Stimulated activated CD8-positive, alpha-beta memory T cell treated with anti-CD3 and anti-CD28 coated beads, Interleukin-7, amount 100 ng/mL, for 24 hours (primary cell): Measurements from ENCODE around the gene ABCC4.

Experiments used
- DNase-seq: peaks from one replicate; pipeline ENCODE4 v3.0.0-alpha.2; 2020; ENCODE audit warnings: low read depth

ABCC4 gene, protein sequence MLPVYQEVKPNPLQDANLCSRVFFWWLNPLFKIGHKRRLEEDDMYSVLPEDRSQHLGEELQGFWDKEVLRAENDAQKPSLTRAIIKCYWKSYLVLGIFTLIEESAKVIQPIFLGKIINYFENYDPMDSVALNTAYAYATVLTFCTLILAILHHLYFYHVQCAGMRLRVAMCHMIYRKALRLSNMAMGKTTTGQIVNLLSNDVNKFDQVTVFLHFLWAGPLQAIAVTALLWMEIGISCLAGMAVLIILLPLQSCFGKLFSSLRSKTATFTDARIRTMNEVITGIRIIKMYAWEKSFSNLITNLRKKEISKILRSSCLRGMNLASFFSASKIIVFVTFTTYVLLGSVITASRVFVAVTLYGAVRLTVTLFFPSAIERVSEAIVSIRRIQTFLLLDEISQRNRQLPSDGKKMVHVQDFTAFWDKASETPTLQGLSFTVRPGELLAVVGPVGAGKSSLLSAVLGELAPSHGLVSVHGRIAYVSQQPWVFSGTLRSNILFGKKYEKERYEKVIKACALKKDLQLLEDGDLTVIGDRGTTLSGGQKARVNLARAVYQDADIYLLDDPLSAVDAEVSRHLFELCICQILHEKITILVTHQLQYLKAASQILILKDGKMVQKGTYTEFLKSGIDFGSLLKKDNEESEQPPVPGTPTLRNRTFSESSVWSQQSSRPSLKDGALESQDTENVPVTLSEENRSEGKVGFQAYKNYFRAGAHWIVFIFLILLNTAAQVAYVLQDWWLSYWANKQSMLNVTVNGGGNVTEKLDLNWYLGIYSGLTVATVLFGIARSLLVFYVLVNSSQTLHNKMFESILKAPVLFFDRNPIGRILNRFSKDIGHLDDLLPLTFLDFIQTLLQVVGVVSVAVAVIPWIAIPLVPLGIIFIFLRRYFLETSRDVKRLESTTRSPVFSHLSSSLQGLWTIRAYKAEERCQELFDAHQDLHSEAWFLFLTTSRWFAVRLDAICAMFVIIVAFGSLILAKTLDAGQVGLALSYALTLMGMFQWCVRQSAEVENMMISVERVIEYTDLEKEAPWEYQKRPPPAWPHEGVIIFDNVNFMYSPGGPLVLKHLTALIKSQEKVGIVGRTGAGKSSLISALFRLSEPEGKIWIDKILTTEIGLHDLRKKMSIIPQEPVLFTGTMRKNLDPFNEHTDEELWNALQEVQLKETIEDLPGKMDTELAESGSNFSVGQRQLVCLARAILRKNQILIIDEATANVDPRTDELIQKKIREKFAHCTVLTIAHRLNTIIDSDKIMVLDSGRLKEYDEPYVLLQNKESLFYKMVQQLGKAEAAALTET (N-terminal part only)

DNA sequence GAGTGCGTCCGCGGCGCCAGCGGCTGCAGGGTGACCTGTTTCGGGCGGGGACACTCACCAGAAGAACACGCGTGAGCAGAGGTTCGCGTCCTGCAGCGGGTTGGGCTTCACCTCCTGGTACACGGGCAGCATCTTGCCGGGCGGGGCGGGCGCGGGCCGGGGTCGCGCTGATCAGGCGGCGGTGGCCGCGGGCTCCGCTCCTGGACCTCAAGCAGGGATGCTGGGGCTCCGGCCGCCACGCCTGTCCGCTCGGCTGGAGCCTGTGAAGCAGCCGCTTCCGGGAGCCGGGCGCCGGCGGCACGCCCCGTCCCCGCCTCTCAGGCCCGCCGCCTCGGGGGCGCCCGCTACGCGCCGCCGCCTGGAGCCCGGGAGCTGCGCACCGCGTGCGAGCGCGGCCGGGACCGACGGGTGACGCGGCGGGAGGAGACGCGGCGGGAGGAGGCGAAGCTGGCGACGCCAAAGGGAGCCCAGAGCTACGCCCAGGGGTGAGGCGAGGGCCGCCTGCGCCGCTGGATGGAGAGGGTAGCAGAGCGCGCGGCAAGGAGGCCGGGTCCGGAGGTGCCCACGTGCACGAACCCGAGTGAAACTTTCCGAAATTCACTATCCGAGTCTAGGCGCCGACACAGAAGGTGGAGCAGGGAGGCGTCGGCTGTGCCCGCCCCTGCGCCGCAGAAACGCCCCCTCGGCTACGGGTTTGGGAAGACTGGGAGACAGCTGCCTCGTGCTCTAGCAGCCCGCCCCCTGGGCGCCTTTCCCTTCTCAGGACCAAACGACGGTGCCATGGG lies at the start of gene ABCC4:
ABCC4 (minus strand) TSS at position 269 of the 785 bp plus-strand sequence; CDS start at position 132, 137 bp downstream.
- DNase-seq = peak; percentile 20

DNA sequence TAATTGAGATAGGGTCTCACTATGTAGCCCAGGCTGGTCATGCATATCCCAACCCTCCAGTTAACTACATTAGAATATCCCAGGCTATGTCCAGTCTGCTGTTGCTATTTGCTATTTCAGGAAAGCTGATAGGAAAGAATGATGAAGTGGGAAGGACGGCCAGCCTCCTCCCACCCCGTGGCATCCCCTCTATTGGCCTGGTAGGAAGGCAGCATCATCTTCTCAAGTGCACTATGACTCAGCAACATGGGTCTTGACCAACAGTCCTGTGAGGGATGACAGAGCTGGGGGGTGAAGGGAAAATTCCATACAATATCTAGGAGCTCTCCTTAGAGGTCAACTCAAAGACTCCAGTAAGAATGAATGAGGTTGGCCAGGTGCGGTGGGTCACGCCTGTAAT lies 48.0 kb upstream of the ABCC4 start:
- no peak for DNase-seq

DNA sequence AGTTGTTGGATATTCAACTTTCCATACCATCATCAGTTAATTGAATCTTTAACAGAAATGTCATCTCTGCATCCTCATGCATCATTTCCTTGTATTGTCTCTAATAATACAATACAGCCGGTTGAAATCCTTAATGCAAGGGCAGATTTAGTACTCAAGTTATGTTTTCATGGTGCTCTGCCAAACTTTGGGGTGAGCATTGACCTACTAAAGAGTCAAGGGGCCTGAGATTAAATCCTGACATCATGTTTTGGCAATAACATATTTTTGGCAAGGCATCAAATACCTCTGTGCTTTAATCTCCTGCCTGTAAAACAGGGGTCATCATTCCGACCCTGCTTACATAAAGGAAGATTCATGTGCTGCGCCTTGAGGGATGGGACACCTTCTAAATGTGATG lies 42.7 kb upstream of the ABCC4 start:
- no peak for DNase-seq

DNA sequence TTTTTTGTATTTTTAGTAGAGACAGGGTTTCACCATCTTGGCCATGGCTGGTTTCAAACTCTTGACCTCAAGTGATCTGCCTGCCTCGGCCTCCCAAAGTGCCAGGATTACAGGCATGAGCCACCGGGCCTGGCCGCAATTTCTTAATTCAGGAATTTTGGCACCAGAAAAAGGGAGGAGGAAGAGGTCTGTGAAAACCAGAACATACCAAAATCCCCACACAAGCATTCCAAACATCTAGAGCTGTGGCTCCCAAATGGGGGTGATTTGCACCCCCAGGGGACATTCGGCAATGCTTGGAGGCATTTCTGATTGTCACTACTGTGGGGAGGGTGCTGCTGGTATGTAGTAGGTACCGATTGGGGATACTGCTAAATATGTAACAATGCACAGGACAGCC lies 40.2 kb upstream of the ABCC4 start:
- no peak for DNase-seq

DNA sequence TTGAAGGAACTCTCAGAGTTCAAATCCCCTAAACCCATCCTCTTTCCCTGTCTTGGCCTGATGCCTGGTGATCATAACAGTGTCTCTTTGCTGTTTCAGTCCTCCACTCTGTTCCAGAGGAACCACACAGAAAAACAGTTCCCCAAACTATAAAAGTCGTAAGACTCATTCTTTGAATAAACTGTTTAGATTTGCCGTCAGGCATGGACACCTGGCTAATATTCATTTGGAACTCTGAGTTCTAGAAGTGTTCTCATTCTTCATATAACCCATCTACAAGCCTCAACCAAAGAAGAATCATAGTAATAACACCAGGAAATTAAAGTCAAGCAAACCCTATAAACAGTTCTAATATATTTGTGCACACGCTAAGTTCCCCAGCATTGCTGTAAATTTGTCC lies 37.7 kb upstream of the ABCC4 start:
- DNase-seq = no peak

DNA sequence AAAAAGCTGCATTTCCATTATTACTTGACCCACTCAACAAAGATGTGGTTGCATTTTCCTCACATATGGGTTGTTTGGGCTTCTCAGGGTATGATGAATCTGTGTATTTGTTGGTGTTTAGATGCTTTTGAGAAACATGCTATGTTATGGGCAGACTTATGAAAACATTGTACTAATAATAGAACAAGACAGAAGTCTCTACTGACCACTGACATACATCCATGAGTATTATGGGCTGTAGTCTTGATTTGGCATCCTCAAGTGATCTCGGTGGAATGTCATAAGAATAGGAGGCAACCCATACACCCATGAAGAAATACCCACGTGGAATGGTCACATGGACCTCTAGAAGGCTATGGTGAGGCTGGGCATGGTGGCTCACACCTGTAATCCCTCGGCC lies 36.3 kb upstream of the ABCC4 start:
- no peak for DNase-seq

DNA sequence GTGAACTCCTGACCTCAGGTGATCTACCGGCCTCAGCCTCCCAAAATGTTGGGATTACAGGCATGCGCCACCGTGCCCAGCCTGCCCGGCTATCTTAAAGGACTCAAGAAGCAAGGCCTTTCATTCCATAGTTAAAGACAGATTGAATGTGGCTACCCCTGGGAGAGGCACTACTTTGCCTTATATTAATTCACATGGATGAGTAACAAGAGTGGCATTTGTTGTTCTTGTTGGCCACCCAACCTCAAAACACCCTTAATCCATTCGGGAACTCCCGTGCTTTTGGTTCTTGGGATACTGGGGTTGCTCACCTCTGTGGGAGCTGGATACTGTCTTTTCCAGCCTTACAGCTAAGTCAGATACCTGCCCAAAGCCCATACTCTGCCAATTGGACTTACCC lies 34.4 kb upstream of the ABCC4 start:
- no peak for DNase-seq

DNA sequence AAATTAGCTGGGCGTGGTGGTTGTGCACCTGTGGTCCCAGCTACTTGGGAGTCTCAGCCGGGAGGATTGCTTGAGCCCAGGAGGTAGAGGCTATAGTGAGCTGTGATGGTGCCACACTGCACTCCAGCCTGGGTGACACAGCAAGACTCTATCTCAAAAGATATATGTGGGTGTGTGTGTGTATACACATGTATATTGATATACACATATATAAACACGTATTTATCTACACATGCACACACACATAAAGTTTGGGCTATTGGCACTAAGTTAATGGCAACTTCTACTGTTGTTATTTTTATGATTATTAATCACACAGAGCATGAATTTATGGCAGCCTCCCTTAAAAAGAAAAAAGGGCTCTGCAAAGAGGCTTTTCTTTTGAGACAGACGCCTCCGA lies 27.1 kb upstream of the ABCC4 start:
- DNase-seq = no peak

DNA sequence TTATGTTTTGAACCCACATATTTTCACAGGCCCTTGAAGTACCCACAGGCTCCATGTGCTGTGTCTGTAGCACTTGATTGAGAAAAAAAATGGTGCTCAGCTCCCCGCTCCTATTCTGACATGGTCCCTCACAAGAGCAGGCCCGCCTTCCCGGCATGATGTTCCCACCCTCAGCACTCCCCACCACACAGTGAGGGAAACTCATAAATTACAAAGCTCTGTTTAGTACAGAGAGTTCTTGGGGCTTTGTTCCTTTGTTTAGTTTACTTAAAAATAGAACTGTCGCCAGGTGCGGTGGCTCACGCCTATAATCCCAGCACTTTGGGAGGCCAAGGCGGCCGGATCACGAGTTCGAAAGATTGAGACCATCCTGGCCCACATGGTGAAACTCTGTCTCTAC lies 25.9 kb upstream of the ABCC4 start:
- DNase-seq = no peak

DNA sequence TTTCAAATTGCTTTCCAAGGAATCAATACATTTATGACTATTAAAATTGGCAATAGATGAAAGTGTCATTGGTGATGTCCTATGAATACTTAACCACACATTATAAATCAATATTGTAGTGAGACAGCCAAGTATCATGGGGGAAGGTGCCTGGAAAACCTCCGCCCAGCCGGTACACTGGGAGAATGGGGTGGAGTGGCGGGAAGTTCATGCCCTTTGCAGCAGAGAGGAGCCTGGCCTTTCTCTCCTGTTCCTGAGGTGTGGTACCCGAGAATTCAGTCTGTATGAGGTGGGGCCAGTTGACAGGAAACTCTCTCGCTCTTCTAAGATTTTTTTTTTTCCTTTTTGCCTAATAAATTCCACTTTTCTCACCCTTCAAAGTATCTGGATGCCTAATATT lies 25.4 kb upstream of the ABCC4 start:
- DNase-seq = no peak

DNA sequence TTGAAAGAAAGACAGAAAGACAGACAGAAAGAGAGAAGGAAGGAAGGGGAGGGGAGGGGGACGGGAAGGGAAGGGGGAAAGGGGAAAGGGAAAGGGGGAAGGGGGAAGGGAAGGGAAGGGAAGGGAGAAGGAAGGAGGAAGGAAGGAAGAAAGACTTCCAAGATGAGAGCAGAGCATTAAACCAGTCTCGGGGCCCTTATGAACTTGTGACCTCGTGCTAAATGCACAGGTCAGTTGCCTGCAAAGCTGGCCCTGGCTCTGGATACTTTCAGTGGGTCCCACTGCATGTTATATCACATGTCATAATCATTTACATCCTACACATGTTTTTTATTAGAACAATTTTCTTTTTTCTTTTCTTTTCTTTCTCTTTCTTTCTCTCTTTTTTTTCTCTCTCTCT lies 24.2 kb upstream of the ABCC4 start:
- DNase-seq = no peak

DNA sequence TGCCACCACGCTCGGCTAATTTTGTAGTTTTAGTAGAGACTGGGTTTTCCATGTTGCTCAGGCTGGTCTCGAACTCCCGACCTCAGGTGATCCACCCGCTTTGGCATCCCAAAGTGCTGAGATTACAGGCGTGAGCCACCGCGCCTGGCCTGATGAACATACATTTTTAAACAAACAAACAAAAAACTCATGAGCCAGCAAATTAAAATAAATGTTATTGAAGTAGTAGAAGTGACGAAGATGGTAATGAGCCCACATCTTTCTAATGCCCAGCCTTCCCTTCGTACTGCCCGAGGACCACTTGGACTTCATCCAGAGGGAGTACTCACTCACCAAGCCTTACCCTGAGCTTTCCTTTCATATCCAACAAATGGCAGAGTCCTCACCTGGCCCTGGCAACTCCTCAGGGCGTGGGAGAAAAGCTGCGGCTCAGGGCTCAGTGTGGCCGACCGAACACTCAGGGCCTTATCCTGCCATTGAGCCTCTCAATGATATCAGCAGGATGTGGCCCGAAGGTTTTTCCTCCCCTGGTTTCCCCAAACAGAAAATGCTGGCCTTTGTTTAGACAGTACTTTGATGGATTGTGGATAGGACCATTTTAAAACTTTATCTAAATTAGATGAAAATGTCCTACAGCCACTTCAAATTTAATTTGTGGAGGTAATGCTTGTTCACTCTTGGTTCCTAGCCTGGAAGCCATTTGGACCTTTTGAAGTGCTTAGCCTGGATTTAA lies 22.8 kb upstream of the ABCC4 start:
- no peak for DNase-seq

DNA sequence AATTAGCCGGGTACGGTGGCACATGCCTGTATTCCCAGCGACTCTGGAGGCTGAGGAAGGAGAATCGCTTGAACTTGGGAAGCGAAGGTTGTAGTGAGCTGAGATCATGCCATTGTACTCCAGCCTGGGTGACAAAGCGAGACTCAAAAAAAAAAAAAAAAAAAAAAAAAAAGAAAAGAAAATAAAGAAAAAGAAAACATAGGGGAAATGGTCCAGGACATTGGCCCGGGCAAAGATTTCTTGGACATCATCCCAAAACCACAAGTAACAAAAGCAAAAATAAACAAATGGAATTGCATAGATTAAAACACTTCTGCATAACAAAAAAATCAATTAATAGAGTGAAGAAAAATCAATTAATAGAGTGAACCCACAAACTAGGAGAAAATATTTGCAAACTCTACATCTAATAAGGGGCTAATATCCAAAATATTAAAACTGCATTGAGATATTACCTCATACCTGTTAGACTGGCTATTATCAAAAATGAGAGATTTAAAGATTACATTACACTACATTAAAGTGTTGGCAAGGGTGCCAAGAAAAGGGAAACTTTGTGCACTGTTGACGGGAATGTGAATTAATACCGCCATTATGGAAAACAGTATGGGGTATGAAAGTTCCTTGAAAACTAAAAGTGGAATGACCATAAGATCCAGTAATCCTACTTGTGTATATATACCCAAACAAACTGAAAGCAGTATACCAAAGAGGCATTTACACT lies 18.5 kb upstream of the ABCC4 start:
- DNase-seq = no peak

DNA sequence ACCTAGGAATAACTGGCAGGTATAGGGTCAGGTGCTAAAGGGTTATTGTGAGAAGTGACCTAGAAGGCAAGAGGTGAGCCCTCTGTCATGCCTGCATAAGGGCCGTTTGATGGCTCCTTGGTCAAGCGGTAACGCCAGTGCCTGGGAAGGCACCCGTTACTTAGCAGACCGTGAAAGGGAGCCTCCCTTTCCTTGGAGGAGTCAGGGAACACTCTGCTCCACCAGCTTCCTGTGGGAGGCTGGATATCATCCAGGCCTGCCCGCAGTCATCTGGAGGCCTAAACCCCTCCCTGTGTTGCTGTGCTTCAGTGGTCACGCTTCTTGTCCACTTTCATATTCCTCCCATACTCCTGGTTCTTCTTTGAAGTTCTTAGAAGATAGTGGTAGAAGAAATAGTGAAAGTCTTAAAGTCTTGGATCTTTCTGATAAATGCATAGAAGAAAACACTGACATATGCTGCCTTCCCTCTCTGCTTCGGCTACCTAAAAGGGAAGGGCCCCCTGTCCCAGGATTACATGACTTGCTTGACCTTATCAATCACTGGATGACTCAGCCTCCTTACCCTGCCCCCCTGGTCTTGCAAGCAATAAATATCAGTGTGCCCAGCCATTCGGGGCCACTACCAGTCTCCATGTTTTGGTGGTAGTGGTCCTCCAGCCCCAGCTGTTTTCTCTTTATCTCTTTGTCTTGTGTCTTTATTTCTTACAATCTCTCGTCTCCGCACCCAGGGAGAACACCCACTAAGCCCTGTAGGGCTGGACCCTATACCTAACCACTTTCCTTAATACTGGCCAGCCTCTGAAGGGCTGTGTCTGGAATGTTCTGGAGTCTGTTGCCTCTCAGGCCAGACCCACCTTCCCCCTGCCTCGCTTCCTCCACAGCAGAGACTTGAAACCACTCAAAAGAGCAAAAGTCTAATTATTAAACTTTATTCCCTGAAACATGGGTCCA lies 16.1 kb upstream of the ABCC4 start:
- no peak for DNase-seq

DNA sequence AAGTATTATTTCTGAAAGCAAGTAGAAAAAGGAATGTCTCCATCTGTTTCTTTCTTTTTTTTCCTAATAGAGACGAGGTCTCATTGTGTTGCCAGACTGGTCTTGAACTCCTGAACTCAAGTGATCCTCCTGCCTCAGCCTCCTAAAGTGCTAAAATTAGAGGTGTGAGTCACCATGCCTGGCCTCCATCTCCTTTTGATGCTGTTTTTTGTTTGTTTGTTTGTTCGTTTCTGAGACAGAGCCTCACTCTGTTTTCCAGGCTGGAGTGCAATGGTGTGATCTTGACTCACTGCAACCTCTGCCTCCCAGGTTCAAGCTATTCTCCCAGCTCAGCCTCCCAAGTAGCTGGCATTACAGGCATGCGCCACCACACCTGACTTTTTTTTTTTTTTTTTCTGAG lies 14.5 kb upstream of the ABCC4 start:
- DNase-seq = no peak

DNA sequence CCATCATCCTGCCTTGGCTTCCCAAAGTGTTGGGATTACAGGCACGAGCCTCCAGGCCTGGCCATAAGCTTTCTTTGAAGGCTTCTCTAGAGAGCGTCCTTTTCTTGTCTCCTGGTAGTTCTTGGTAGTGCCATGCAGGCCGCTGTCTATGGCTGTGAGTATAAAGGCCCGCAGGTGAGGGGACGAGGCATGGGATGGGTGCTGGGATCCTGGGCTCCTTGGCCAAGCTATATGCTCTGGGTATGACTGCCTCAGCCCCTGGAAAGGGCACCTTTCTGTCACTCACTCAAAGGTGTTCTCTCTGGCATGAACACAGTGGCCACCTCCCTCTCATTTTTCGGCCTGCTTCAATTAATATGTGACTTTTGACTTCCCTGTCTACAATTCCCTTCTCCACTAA lies 6.3 kb upstream of the ABCC4 start:
- DNase-seq = no peak

DNA sequence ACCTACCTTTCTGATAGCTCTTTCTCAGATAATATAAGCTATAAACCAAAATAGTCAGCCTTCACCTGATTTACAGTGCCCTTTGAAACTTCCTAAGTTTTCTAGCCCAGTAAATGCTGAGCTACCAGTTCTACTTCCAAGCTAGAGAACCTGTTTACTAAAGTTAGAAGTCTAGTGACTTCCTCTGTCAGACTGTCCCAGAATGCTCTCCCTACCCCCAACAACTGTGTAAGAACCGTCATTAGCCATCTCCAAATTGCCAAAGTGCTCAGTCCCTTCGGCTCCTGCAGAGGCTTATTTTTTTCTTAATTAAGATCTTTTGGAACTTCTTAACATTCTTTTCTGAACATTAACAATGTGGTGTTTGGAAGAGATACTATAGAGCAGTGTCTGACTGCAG lies 3.2 kb upstream of the ABCC4 start:
- DNase-seq = no peak

DNA sequence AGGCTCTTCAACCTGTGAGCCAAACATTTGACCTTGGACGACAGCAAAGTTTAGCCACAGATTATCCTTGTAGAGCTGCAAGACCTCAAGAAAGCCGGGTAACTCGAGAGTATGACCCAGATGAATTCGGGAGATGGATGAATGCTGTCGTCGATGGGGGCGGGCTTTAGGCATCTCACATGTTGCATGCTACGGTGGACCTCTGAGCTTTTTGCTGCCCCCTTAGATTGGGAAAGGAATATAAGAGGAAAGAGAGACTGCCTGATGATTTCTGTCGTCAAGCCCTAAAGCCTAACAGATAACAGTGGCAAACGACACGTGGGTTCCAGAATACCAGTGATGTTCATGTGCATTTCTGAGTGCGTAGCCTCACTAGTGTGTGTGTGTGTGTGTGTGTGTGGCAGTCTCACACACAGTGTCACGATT lies 730 bp upstream of the ABCC4 start:
- no peak for DNase-seq

DNA sequence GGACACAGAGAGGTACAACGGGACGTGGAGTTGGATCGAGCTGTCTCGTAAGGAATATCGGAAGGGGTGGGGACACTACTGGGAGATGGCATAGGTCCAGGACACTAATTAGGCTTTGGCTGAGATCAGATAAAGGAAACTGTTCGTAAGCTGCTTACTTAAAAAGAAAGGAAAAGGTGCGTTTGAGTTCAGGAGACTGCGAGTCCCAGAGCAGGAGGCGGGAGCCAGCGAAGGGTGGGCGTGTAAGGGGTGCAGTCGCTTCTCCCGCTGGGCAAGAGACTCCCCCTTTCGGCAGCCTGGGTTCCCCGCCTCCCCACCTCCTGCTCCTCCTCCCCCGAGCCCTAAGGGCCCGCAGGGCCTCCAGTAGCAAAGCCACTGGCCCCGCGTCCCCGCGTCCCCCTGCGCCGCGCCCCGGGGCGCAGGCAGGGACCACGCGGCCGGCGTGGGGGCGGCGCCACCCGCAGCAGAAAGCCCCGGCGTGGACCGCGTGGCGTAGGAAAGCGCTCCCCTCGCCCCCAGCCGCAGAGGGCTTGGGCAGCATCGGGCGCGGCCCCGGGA lies 547 bp downstream of the ABCC4 start:
- DNase-seq = peak; percentile 23
